Smooth muscle cell (in vitro differentiated cells): ENCODE data around the gene PTPRD. TPM values are rescaled to one million over a fixed set of nuclear protein-coding genes. Genes with fewer than 3 reads are reported as not detected.

Experiments
- DNase-seq: peaks from one replicate; lab custom pipeline; 2025; ENCODE audit not compliant: unreplicated experiment; lab: John Stamatoyannopoulos, UW
- H2AFZ ChIP-seq: fragments of 200-600 bp; sonication (generic); 2 replicates; pipeline ENCODE4 v1.6.0; 2016; ENCODE audit warnings: antibody characterized with exemption, low read depth, mild to moderate bottlenecking
- H3F3A ChIP-seq: fragments of 200-600 bp; sonication (generic); 2 replicates; pipeline ENCODE4 v1.6.0; 2017; ENCODE audit warnings: antibody characterized with exemption, low read depth
- H3K27ac ChIP-seq: fragments of 200-600 bp; sonication (generic); 2 replicates; pipeline ENCODE4 v1.5.1; 2016; ENCODE audit warnings: low read depth, mild to moderate bottlenecking
- H3K27me3 ChIP-seq: fragments of 200-600 bp; sonication (generic); 2 replicates; pipeline ENCODE4 v1.6.1; 2016; ENCODE audit warnings: low read depth, mild to moderate bottlenecking
- H3K36me3 ChIP-seq: fragments of 200-600 bp; sonication (generic); 2 replicates; pipeline ENCODE4 v1.5.1; 2016; ENCODE audit warnings: low read depth
- H3K4me1 ChIP-seq: fragments of 200-600 bp; sonication (generic); 2 replicates; pipeline ENCODE4 v1.5.1; 2016; ENCODE audit warnings: low read depth
- H3K4me2 ChIP-seq: fragments of 200-600 bp; sonication (generic); 2 replicates; pipeline ENCODE4 v1.6.0; 2016; ENCODE audit warnings: mild to moderate bottlenecking
- H3K4me3 ChIP-seq: fragments of 200-600 bp; sonication (generic); 2 replicates; pipeline ENCODE4 v1.5.1; 2016; ENCODE audit warnings: mild to moderate bottlenecking
- H3K79me2 ChIP-seq: fragments of 200-600 bp; sonication (generic); 2 replicates; pipeline ENCODE4 v1.6.0; 2016; ENCODE audit warnings: low read depth, mild to moderate bottlenecking
- H3K9ac ChIP-seq: fragments of 200-600 bp; sonication (generic); 2 replicates; pipeline ENCODE4 v1.6.0; 2016; ENCODE audit warnings: low read depth
- H3K9me3 ChIP-seq: fragments of 200-600 bp; sonication (generic); replicated peaks from 2 replicates; pipeline ENCODE4 v1.5.1; 2016; ENCODE audit warnings: low read depth
- H4K20me1 ChIP-seq: fragments of 200-600 bp; sonication (generic); 2 replicates; pipeline ENCODE4 v1.6.0; 2016; ENCODE audit warnings: low read depth
- CTCF ChIP-seq: fragments of 200-600 bp; sonication (generic); IDR thresholded peaks from 2 replicates; pipeline ENCODE4 v1.5.1; 2017; ENCODE audit warnings: borderline replicate concordance, mild to moderate bottlenecking, antibody characterized with exemption; ENCODE audit not compliant: insufficient read depth, poor library complexity, severe bottlenecking
- WGBS: methylation state at CpG from one replicate; pipeline ENCODE4 v1.1.7; 2016; ENCODE audit warnings: low lambda C conversion rate; 5-methylcytosine and 5-hydroxymethylcytosine counted together
- polyA plus RNA-seq: library from polyadenylated mRNA; unstranded; fragments of >200 nt; fragmentation: Nextera tagmentation; extraction: Ambion mirVana; gene quantifications from 2 replicates; pipeline ENCODE4 v1.2.1, GENCODE V29; 2016
- total RNA-seq: library from RNA; depleted of rRNA; stranded (reverse); fragments of >200 nt; gene quantifications from 2 replicates; pipeline ENCODE4 v1.2.3, GENCODE V29; 2014

The PTPRD gene
- total and polyA plus RNA-seq, 2 experiments from 2014 or later: 6.5 to 61.0 TPM

- Histone ChIP-seq H3K9me3 (no peaks in the 10 kb centered on the region), H3K27me3 (no peaks in the 10 kb centered on the region), H2AFZ (no peak overlapping the region), H3K36me3 (no peaks in the 10 kb centered on the region), H3K4me3 (no peak overlapping the region), H3K27ac (no peak overlapping the region), H3K4me2 (no peak overlapping the region), H3K4me1 (peaks cover 22% of the 10 kb centered on the region), H3F3A (no peaks in the 10 kb centered on the region), H3K9ac (no peak overlapping the region), H4K20me1 (no peaks in the 10 kb centered on the region), H3K79me2 (no peaks in the 10 kb centered on the region)
- TF ChIP-seq CTCF: no peak
- no peak for DNase-seq
Measured at GRCh38 chr9:9174358-9174757, 1438.4 kb downstream of the PTPRD start.

GRCh38 chr9:9173264-9173663, 1439.5 kb downstream of the PTPRD start:
- no peak for TF ChIP-seq CTCF
- DNase-seq: no peak
- no peaks in the 10 kb centered on the region for H4K20me1 ChIP-seq
- H2AFZ ChIP-seq: no peak overlapping the region
- H3K27me3 ChIP-seq: no peaks in the 10 kb centered on the region
- WGBS: 86% methylated on average over 1 of the region's 1 CpG
- H3K79me2 ChIP-seq: no peaks in the 10 kb centered on the region
- no peak overlapping the region for H3K4me3 ChIP-seq
- no peaks in the 10 kb centered on the region for H3K36me3 ChIP-seq
- H3K4me1 ChIP-seq: peaks cover 18% of the 10 kb centered on the region
- no peaks in the 10 kb centered on the region for H3K9me3 ChIP-seq
- H3K9ac ChIP-seq: no peak overlapping the region
- no peak overlapping the region for H3K27ac ChIP-seq
- no peaks in the 10 kb centered on the region for H3F3A ChIP-seq
- H3K4me2 ChIP-seq: no peak overlapping the region

GRCh38 chr9:9170439-9171134, 1442.2 kb downstream of the PTPRD start:
- Histone ChIP-seq H3K9ac (no peak overlapping the region), H4K20me1 (no peaks in the 10 kb centered on the region), H3K27me3 (no peaks in the 10 kb centered on the region), H3F3A (no peaks in the 10 kb centered on the region), H3K79me2 (no peaks in the 10 kb centered on the region), H3K9me3 (no peaks in the 10 kb centered on the region), H3K27ac (no peak overlapping the region), H3K4me3 (no peak overlapping the region), H3K36me3 (no peaks in the 10 kb centered on the region), H2AFZ (no peak overlapping the region), H3K4me1 (no peaks in the 10 kb centered on the region), H3K4me2 (no peak overlapping the region)
- WGBS: 66% methylated on average over 4 of the region's 4 CpGs
- TF ChIP-seq CTCF: no peak
- DNase-seq: no peak

GRCh38 chr9:9142001-9142400, 1470.8 kb downstream of the PTPRD start:
- Histone ChIP-seq H3K4me2 (no peak overlapping the region), H3K27me3 (peaks cover 8% of the 10 kb centered on the region), H3K36me3 (no peaks in the 10 kb centered on the region), H3F3A (no peaks in the 10 kb centered on the region), H4K20me1 (no peaks in the 10 kb centered on the region), H2AFZ (no peak overlapping the region), H3K9me3 (no peaks in the 10 kb centered on the region), H3K27ac (no peak overlapping the region), H3K4me3 (no peak overlapping the region), H3K79me2 (no peaks in the 10 kb centered on the region), H3K9ac (no peak overlapping the region), H3K4me1 (no peaks in the 10 kb centered on the region)
- WGBS: 58% methylated on average over 3 of the region's 3 CpGs
- no peak for TF ChIP-seq CTCF
- no peak for DNase-seq
